ENCODE measurements around the gene SEMA5B. TPM values are rescaled to one million over a fixed set of nuclear protein-coding genes. Genes with fewer than 3 reads are reported as not detected.

The SEMA5B gene, protein sequence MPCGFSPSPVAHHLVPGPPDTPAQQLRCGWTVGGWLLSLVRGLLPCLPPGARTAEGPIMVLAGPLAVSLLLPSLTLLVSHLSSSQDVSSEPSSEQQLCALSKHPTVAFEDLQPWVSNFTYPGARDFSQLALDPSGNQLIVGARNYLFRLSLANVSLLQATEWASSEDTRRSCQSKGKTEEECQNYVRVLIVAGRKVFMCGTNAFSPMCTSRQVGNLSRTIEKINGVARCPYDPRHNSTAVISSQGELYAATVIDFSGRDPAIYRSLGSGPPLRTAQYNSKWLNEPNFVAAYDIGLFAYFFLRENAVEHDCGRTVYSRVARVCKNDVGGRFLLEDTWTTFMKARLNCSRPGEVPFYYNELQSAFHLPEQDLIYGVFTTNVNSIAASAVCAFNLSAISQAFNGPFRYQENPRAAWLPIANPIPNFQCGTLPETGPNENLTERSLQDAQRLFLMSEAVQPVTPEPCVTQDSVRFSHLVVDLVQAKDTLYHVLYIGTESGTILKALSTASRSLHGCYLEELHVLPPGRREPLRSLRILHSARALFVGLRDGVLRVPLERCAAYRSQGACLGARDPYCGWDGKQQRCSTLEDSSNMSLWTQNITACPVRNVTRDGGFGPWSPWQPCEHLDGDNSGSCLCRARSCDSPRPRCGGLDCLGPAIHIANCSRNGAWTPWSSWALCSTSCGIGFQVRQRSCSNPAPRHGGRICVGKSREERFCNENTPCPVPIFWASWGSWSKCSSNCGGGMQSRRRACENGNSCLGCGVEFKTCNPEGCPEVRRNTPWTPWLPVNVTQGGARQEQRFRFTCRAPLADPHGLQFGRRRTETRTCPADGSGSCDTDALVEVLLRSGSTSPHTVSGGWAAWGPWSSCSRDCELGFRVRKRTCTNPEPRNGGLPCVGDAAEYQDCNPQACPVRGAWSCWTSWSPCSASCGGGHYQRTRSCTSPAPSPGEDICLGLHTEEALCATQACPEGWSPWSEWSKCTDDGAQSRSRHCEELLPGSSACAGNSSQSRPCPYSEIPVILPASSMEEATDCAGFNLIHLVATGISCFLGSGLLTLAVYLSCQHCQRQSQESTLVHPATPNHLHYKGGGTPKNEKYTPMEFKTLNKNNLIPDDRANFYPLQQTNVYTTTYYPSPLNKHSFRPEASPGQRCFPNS
- total RNA-seq = under 1 TPM; 0.61 to 0.89 TPM
- polyA plus RNA-seq (ENCODE audit: insufficient read length in 6 of 6) = 1 to 10 TPM; 6.2 to 9.0 (median 7.1) TPM
- long read RNA-seq, donor 1, partial matches to known transcripts = 5 of 5 reads
- long read RNA-seq, donor 1, other reads (novel, unspliced or antisense) = 0 of 5 reads
- long read RNA-seq, donor 2 = 0 reads
- long read RNA-seq, donor 3 = 0 reads
- long read RNA-seq, donor 4 = 0 reads
- long read RNA-seq, donor 5 = 0 reads
- long read RNA-seq, donor 6 = 0 reads
- long read RNA-seq, donor 7 = 0 reads
- long read RNA-seq, donor 8 = 0 reads
- long read RNA-seq, donor 9 = 0 reads
- long read RNA-seq, donor 10 = 0 reads
- long read RNA-seq, donor 11 = 0 reads
- long read RNA-seq, donor 12 = 0 reads

DNA sequence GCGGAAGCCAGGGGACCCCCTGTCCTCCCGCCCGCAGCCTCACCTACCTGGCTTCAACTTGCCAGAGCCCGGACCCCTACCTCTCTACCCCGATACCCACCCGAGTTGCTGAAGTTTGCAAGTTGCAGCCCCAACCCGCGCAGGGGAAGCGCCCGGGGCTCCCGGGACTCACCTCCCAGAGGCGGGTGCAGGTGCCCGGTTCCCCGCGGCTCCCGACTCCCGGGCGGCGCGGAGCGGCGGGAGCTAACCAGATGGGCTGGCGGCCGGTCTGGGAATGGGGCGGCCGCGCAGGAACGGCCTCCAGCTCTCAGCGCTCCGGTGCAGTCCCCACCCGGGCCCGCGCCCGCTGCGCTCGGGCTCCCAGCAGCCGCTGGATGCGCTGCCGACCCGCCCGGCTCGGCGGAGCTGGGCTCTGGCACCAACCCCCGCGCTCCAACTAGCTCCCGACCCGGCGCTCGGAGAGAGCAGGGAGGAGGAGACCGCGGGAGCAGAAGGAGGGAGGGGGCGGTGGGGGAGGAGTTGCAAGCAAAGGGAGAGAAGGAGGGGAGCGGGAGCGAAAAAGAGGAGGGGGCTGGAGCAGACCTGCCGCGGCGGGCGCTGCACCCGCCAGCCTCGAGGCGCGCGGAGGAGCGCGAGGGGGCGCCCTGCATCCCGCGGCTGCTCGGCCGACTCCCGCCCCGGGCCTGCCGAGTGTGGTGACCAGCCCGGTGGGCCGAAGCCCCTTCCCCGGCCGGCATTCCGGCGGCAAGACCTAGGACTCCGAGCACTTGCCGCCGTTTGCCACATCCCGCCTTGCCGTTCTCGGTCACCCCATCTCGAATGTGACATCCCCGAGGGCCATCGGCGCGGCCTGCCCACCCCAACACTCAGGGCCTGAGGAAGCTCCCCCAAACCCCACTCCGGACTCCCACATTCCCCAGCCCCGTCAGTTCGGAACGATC is at the start of gene SEMA5B:
Gene SEMA5B, minus strand, starts transcription at position 472 of the 941 bp plus-strand sequence. CDS start 66,500 bp downstream, outside the sequence.
- peak in 3 of 4 donors; percentile 40 to 79 (median 44) for DNase-seq
- TF ChIP-seq, protein P1, sequence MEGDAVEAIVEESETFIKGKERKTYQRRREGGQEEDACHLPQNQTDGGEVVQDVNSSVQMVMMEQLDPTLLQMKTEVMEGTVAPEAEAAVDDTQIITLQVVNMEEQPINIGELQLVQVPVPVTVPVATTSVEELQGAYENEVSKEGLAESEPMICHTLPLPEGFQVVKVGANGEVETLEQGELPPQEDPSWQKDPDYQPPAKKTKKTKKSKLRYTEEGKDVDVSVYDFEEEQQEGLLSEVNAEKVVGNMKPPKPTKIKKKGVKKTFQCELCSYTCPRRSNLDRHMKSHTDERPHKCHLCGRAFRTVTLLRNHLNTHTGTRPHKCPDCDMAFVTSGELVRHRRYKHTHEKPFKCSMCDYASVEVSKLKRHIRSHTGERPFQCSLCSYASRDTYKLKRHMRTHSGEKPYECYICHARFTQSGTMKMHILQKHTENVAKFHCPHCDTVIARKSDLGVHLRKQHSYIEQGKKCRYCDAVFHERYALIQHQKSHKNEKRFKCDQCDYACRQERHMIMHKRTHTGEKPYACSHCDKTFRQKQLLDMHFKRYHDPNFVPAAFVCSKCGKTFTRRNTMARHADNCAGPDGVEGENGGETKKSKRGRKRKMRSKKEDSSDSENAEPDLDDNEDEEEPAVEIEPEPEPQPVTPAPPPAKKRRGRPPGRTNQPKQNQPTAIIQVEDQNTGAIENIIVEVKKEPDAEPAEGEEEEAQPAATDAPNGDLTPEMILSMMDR (IDR thresholded peaks at IDR 0.05) = peak; percentile 19 to 44
- H3K9me3 ChIP-seq = no peaks in the 10 kb centered on the region
- peaks cover 33 to 87% of the 10 kb centered on the region in 2 donors for H3K27me3 ChIP-seq
- peaks cover 14 to 26% of the 10 kb centered on the region in 2 donors for H3K4me1 ChIP-seq
- H3K4me3 ChIP-seq = peak within 1 kb of the TSS; percentile 33 to 45
- H3K36me3 ChIP-seq = no peaks in the 10 kb centered on the region
- no peak within 1 kb of the TSS for H3K27ac ChIP-seq
- peak; percentile 84 for ATAC-seq
- intact Hi-C loops (cut with DNase I) = loop anchor here in 1 of 2 donors (10.0 kb wide), 1 partner anchor 83 kb away; no protein-coding TSS in a partner anchor

DNA sequence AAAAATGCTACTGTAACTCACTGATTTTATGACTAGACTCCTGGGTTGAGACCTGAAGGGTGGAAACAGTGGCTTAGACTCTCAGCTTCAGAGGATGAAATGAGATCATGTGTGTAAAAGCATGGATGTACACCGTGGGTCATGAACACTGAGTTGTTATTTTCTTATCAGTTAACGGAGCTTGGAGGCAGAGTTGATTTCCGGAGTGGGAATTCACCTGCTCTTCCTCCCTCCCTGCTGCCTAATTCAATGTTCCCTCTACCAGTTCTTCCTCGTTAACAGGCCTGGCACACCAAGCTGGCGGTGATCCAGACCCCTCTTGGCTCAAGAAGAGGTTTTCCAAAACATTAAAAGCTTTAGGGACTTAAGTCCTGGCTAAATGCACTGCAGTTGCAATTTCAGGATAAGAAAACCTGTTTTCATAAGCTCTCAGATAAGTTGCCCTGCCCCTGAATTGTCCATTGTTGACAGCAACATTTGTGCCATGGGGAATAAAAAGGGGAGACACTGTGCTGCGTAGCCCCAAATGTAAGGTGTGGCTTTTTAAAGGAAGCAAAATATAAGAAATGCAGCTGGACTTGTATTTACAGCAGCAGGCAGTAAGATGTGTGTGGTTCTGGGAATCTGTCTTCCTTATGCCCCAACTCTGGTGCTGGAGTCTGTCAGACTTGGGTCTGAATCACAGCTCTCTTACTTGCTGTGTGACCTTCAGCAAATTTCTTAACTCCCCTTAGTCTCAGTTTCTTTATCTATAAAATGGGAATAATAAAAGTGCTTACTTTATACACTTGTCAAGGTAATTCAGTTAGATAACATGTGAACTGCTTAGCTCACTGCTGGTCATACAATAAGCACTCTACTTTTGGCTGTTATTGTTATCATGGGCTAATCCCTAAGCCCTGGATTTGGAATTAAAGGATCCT is 49.2 kb upstream of the SEMA5B start:
- TF ChIP-seq, protein P1 (IDR thresholded peaks at IDR 0.05) = no peak
- H3K36me3 ChIP-seq = no peaks in the 10 kb centered on the region
- no peaks in the 10 kb centered on the region for H3K27me3 ChIP-seq
- H3K27ac ChIP-seq = peak overlapping the region in 1 of 2 donors; percentile 41
- peaks cover 19 to 39% of the 10 kb centered on the region in 2 donors for H3K4me1 ChIP-seq
- intact Hi-C loops (cut with DNase I) = no loop called here
- ATAC-seq (peak; percentile 50), DNase-seq (peak in 1 of 4 donors; percentile 49)
- no peak overlapping the region for H3K4me3 ChIP-seq
- H3K9me3 ChIP-seq = no peaks in the 10 kb centered on the region

GRCh38 chr3:123076112-123076495 is 48.5 kb upstream of the SEMA5B start:
- TF ChIP-seq, protein P1 (IDR thresholded peaks at IDR 0.05) = no peak
- no peak for ATAC-seq

More at GRCh38 chr3:123076112-123076495, 48.5 kb upstream of the SEMA5B start:
- Histone ChIP-seq H3K36me3 (no peaks in the 10 kb centered on the region), H3K27ac (no peak overlapping the region), H3K4me3 (no peak overlapping the region), H3K9me3 (no peaks in the 10 kb centered on the region), H3K4me1 (peaks cover 19 to 39% of the 10 kb centered on the region in 2 donors), H3K27me3 (no peaks in the 10 kb centered on the region)
- no peak for DNase-seq
- intact Hi-C loops (cut with DNase I) = no loop called here

All from left lung (tissue), 14 donors.